ENCODE measurements around the gene XRN2.

Gene XRN2

GRCh38 chr20:21339499-21339898 lies 36.4 kb downstream of the XRN2 start:
- Histone ChIP-seq H3K36me3 (replicated peaks in 1 of 2; ENCODE audit: control insufficient read depth in 2 of 2, insufficient read depth in 2 of 2, low read length in 2 of 2) (peaks cover 25 to 100% of the 10 kb centered on the region in 2 donors), H3K4me1 (ENCODE audit: control insufficient read depth in 2 of 2, insufficient read depth in 1 of 2, low read depth in 1 of 2, low read length in 2 of 2) (peaks cover 0 to 6% of the 10 kb centered on the region in 2 donors)

GRCh38 chr20:21340991-21341697 lies 38.0 kb downstream of the XRN2 start:
- H2AK5ac ChIP-seq (ENCODE audit: low read depth, low read length), result no peak overlapping the region
- H3K4me3 ChIP-seq (ENCODE audit: low read length in 2 of 2), result no peak overlapping the region
- H3K4me1 ChIP-seq (ENCODE audit: control insufficient read depth in 2 of 2, insufficient read depth in 1 of 2, low read depth in 1 of 2, low read length in 2 of 2), result peaks cover 0 to 6% of the 10 kb centered on the region in 2 donors
- H3K9me3 ChIP-seq (replicated peaks in 1 of 2; ENCODE audit: control insufficient read depth in 2 of 2, insufficient read depth in 1 of 2, low read depth in 1 of 2, low read length in 2 of 2), result no peaks in the 10 kb centered on the region
- H2BK12ac ChIP-seq (ENCODE audit: low read length), result no peak overlapping the region
- H4K91ac ChIP-seq (ENCODE audit: low read depth, low read length, poor library complexity), result no peak overlapping the region
- no peak overlapping the region for H2BK15ac ChIP-seq (ENCODE audit: low read length)
- no peaks in the 10 kb centered on the region for H3K79me1 ChIP-seq (ENCODE audit: low read depth, low read length)
- no peak overlapping the region for H3K14ac ChIP-seq (ENCODE audit: low read length)
- H3K27ac ChIP-seq (replicated peaks; ENCODE audit: low read length), result no peak overlapping the region
- H2AFZ ChIP-seq (ENCODE audit: low read length), result no peak overlapping the region
- peaks cover 21 to 100% of the 10 kb centered on the region in 2 donors for H3K36me3 ChIP-seq (replicated peaks in 1 of 2; ENCODE audit: control insufficient read depth in 2 of 2, insufficient read depth in 2 of 2, low read length in 2 of 2)
- no peak overlapping the region for H2BK120ac ChIP-seq (ENCODE audit: low read depth, low read length)
- no peak overlapping the region for H4K8ac ChIP-seq (ENCODE audit: low read depth, low read length)
- no peak for DNase-seq (ENCODE audit: low spot score)
- no CpG with 5 or more reads among the region's 3 CpGs for WGBS, 2 donors (ENCODE audit: extremely low coverage in 2 of 2, insufficient read length in 2 of 2, insufficient replicate concordance in 1 of 2)
- H3K4me2 ChIP-seq (ENCODE audit: insufficient read depth, low read length, poor library complexity, severe bottlenecking), result no peak overlapping the region
- H2BK5ac ChIP-seq (ENCODE audit: low read length), result no peak overlapping the region
- H3K9ac ChIP-seq (ENCODE audit: low read depth, low read length, poor library complexity), result no peak overlapping the region
- no peaks in the 10 kb centered on the region for H3K27me3 ChIP-seq (ENCODE audit: control insufficient read depth in 3 of 3, insufficient read depth in 3 of 3, low read depth in 1 of 3, low read length in 3 of 3)
- H3K23ac ChIP-seq (ENCODE audit: low read depth, low read length, poor library complexity), result no peak overlapping the region
- H3K4ac ChIP-seq (ENCODE audit: low read length), result no peak overlapping the region
- no peak overlapping the region for H3K18ac ChIP-seq (ENCODE audit: low read length)

More at GRCh38 chr20:21339499-21339898, 36.4 kb downstream of the XRN2 start:
- Histone ChIP-seq H2BK120ac (ENCODE audit: low read depth, low read length) (no peak overlapping the region), H4K8ac (ENCODE audit: low read depth, low read length) (no peak overlapping the region), H3K4me2 (ENCODE audit: insufficient read depth, low read length, poor library complexity, severe bottlenecking) (no peak overlapping the region), H3K9ac (ENCODE audit: low read depth, low read length, poor library complexity) (no peak overlapping the region), H3K23ac (ENCODE audit: low read depth, low read length, poor library complexity) (no peak overlapping the region), H4K91ac (ENCODE audit: low read depth, low read length, poor library complexity) (no peak overlapping the region), H3K4ac (ENCODE audit: low read length) (no peak overlapping the region), H2AFZ (ENCODE audit: low read length) (no peak overlapping the region), H2BK12ac (ENCODE audit: low read length) (no peak overlapping the region), H3K9me3 (replicated peaks in 1 of 2; ENCODE audit: control insufficient read depth in 2 of 2, insufficient read depth in 1 of 2, low read depth in 1 of 2, low read length in 2 of 2) (no peaks in the 10 kb centered on the region), H2BK15ac (ENCODE audit: low read length) (no peak overlapping the region), H3K27me3 (ENCODE audit: control insufficient read depth in 3 of 3, insufficient read depth in 3 of 3, low read depth in 1 of 3, low read length in 3 of 3) (no peaks in the 10 kb centered on the region), H3K27ac (replicated peaks; ENCODE audit: low read length) (no peak overlapping the region), H2AK5ac (ENCODE audit: low read depth, low read length) (no peak overlapping the region), H3K79me1 (ENCODE audit: low read depth, low read length) (no peaks in the 10 kb centered on the region), H3K14ac (ENCODE audit: low read length) (no peak overlapping the region), H3K4me3 (ENCODE audit: low read length in 2 of 2) (no peak overlapping the region), H2BK5ac (ENCODE audit: low read length) (no peak overlapping the region), H3K18ac (ENCODE audit: low read length) (no peak overlapping the region)
- no peak for DNase-seq (ENCODE audit: low spot score)
- WGBS, 2 donors (ENCODE audit: extremely low coverage in 2 of 2, insufficient read length in 2 of 2, insufficient replicate concordance in 1 of 2), result no CpG with 5 or more reads among the region's 3 CpGs

- Histone ChIP-seq H2BK12ac (ENCODE audit: low read length) (no peak overlapping the region), H3K9ac (ENCODE audit: low read depth, low read length, poor library complexity) (no peak overlapping the region), H2BK120ac (ENCODE audit: low read depth, low read length) (no peak overlapping the region), H3K36me3 (replicated peaks in 1 of 2; ENCODE audit: control insufficient read depth in 2 of 2, insufficient read depth in 2 of 2, low read length in 2 of 2) (peaks cover 10 to 100% of the 10 kb centered on the region in 2 donors), H3K14ac (ENCODE audit: low read length) (no peak overlapping the region), H2AFZ (ENCODE audit: low read length) (no peak overlapping the region), H3K27ac (replicated peaks; ENCODE audit: low read length) (no peak overlapping the region), H3K79me1 (ENCODE audit: low read depth, low read length) (no peaks in the 10 kb centered on the region), H3K4me2 (ENCODE audit: insufficient read depth, low read length, poor library complexity, severe bottlenecking) (no peak overlapping the region), H3K4me1 (ENCODE audit: control insufficient read depth in 2 of 2, insufficient read depth in 1 of 2, low read depth in 1 of 2, low read length in 2 of 2) (peaks cover 0 to 6% of the 10 kb centered on the region in 2 donors), H3K4me3 (ENCODE audit: low read length in 2 of 2) (no peak overlapping the region), H3K23ac (ENCODE audit: low read depth, low read length, poor library complexity) (no peak overlapping the region), H2BK5ac (ENCODE audit: low read length) (no peak overlapping the region), H3K9me3 (replicated peaks in 1 of 2; ENCODE audit: control insufficient read depth in 2 of 2, insufficient read depth in 1 of 2, low read depth in 1 of 2, low read length in 2 of 2) (no peaks in the 10 kb centered on the region), H4K8ac (ENCODE audit: low read depth, low read length) (no peak overlapping the region), H3K27me3 (ENCODE audit: control insufficient read depth in 3 of 3, insufficient read depth in 3 of 3, low read depth in 1 of 3, low read length in 3 of 3) (no peaks in the 10 kb centered on the region), H2BK15ac (ENCODE audit: low read length) (no peak overlapping the region), H3K18ac (ENCODE audit: low read length) (no peak overlapping the region), H4K91ac (ENCODE audit: low read depth, low read length, poor library complexity) (no peak overlapping the region), H2AK5ac (ENCODE audit: low read depth, low read length) (no peak overlapping the region), H3K4ac (ENCODE audit: low read length) (no peak overlapping the region)
- no peak for DNase-seq (ENCODE audit: low spot score)
- 100% methylated on average over 1 of the region's 4 CpGs; no CpG with 5 or more reads in 1 of the 2 donors for WGBS, 2 donors (ENCODE audit: extremely low coverage in 2 of 2, insufficient read length in 2 of 2, insufficient replicate concordance in 1 of 2)
Measured at GRCh38 chr20:21342656-21343345, 39.7 kb downstream of the XRN2 start.

GRCh38 chr20:21344206-21344900 lies 41.2 kb downstream of the XRN2 start:
- DNase-seq (ENCODE audit: low spot score), result no peak

More at GRCh38 chr20:21344206-21344900, 41.2 kb downstream of the XRN2 start:
- Histone ChIP-seq H3K4me1 (ENCODE audit: control insufficient read depth in 2 of 2, insufficient read depth in 1 of 2, low read depth in 1 of 2, low read length in 2 of 2) (peaks cover 0 to 6% of the 10 kb centered on the region in 2 donors), H3K36me3 (replicated peaks in 1 of 2; ENCODE audit: control insufficient read depth in 2 of 2, insufficient read depth in 2 of 2, low read length in 2 of 2) (peaks cover 9 to 100% of the 10 kb centered on the region in 2 donors), H2AK5ac (ENCODE audit: low read depth, low read length) (no peak overlapping the region), H3K9me3 (replicated peaks in 1 of 2; ENCODE audit: control insufficient read depth in 2 of 2, insufficient read depth in 1 of 2, low read depth in 1 of 2, low read length in 2 of 2) (no peaks in the 10 kb centered on the region), H3K27me3 (ENCODE audit: control insufficient read depth in 3 of 3, insufficient read depth in 3 of 3, low read depth in 1 of 3, low read length in 3 of 3) (no peaks in the 10 kb centered on the region), H4K8ac (ENCODE audit: low read depth, low read length) (no peak overlapping the region), H3K23ac (ENCODE audit: low read depth, low read length, poor library complexity) (no peak overlapping the region), H2BK5ac (ENCODE audit: low read length) (no peak overlapping the region), H3K79me1 (ENCODE audit: low read depth, low read length) (no peaks in the 10 kb centered on the region), H3K4me3 (ENCODE audit: low read length in 2 of 2) (no peak overlapping the region), H4K91ac (ENCODE audit: low read depth, low read length, poor library complexity) (no peak overlapping the region), H3K18ac (ENCODE audit: low read length) (no peak overlapping the region), H3K27ac (replicated peaks; ENCODE audit: low read length) (no peak overlapping the region), H2BK12ac (ENCODE audit: low read length) (no peak overlapping the region), H3K9ac (ENCODE audit: low read depth, low read length, poor library complexity) (no peak overlapping the region), H3K4me2 (ENCODE audit: insufficient read depth, low read length, poor library complexity, severe bottlenecking) (no peak overlapping the region), H2BK15ac (ENCODE audit: low read length) (no peak overlapping the region), H2BK120ac (ENCODE audit: low read depth, low read length) (no peak overlapping the region), H3K4ac (ENCODE audit: low read length) (no peak overlapping the region), H2AFZ (ENCODE audit: low read length) (no peak overlapping the region), H3K14ac (ENCODE audit: low read length) (no peak overlapping the region)
- WGBS, 2 donors (ENCODE audit: extremely low coverage in 2 of 2, insufficient read length in 2 of 2, insufficient replicate concordance in 1 of 2), result no CpG with 5 or more reads among the region's 5 CpGs
